Mucosa of descending colon (tissue), 3 donors: ENCODE results near the gene TGFBR3L. TPM values are rescaled to one million over a fixed set of nuclear protein-coding genes. Genes with fewer than 3 reads are reported as not detected.

Experiments
- ATAC-seq: fragments of 200-7000 bp; cut with Tn5 transposase; one replicate; pipeline ENCODE4 v1.9.1; 2020; ENCODE audit warnings: mild to moderate bottlenecking, moderate library complexity
- DNase-seq, 3 donors: peaks; one replicate each; pipeline ENCODE4 v3.0.0-alpha.2; 2020
- H3K36me3 ChIP-seq: fragments of 200-600 bp; one replicate; pipeline ENCODE4 v1.8.0; 2021; ENCODE audit warnings: low read depth, mild to moderate bottlenecking
- H3K4me1 ChIP-seq: fragments of 200-600 bp; one replicate; pipeline ENCODE4 v1.8.0; 2021; ENCODE audit warnings: low read depth, mild to moderate bottlenecking
- H3K4me3 ChIP-seq: fragments of 200-600 bp; one replicate; pipeline ENCODE4 v1.8.0; 2021; ENCODE audit warnings: mild to moderate bottlenecking
- H3K9me3 ChIP-seq: fragments of 200-600 bp; one replicate; pipeline ENCODE4 v1.8.0; 2021; ENCODE audit warnings: mild to moderate bottlenecking
- CTCF ChIP-seq: fragments of 200-600 bp; IDR thresholded peaks from one replicate; pipeline ENCODE4 v1.8.0; 2022; ENCODE audit warnings: antibody characterized with exemption, mild to moderate bottlenecking
- intact Hi-C, 2 donors: fragments of 100-400 bp; cut with DNase I in 1 of 2; cut with micrococcal nuclease in 1 of 2; formaldehyde crosslinking; loops; one replicate each; pipeline versions ENCODE4 v1.11.0 to v1.11.1; 2022; cut with DNase I, micrococcal nuclease
- total RNA-seq, 3 donors: library from RNA; stranded (reverse); fragmentation: NEBNext Ultra II Directional in 2 of 3; extraction: Animal tissue kit (Norgen Biotek cat#: 25700) in 2 of 3; gene quantifications; one replicate each; pipeline versions ENCODE4 v1.2.1 to v1.2.4, GENCODE V29; 2021 to 2023
- donor health status: DM: no; HTN: no; CAD: no; lungs with moderate emphysema.
- donor health status: DM: no; HTN: no; CAD: no.
- donor health status: DM: no; HTN: yes; CAD: no.

TGFBR3L gene
- total RNA-seq, 3 donors from 2014 or later = 0.79 TPM; not detected in 2

GRCh38 chr19:7921967-7922835 lies 7.6 kb downstream of the TGFBR3L start:
- no peak for TF ChIP-seq CTCF
- Histone ChIP-seq H3K4me1 (peaks cover 43% of the 10 kb centered on the region), H3K36me3 (no peaks in the 10 kb centered on the region), H3K4me3 (no peak overlapping the region), H3K9me3 (no peaks in the 10 kb centered on the region)
- intact Hi-C loops = no loop called here
- ATAC-seq (no peak), DNase-seq (peak in 2 of 3 donors; percentile 41 to 65)

GRCh38 chr19:7922836-7923195 lies 8.2 kb downstream of the TGFBR3L start:
- H3K36me3 ChIP-seq = no peaks in the 10 kb centered on the region
- peaks cover 37% of the 10 kb centered on the region for H3K4me1 ChIP-seq
- TF ChIP-seq CTCF = no peak
- DNase-seq = peak in 2 of 3 donors; percentile 29 to 54
- ATAC-seq = no peak
- no peaks in the 10 kb centered on the region for H3K9me3 ChIP-seq
- intact Hi-C loops = no loop called here
- H3K4me3 ChIP-seq = no peak overlapping the region

GRCh38 chr19:7923295-7924191 lies 8.9 kb downstream of the TGFBR3L start:
- H3K36me3 ChIP-seq = no peaks in the 10 kb centered on the region
- intact Hi-C loops = no loop called here
- H3K4me1 ChIP-seq = peaks cover 32% of the 10 kb centered on the region
- no peaks in the 10 kb centered on the region for H3K9me3 ChIP-seq
- ATAC-seq = no peak
- TF ChIP-seq CTCF = no peak
- H3K4me3 ChIP-seq = no peak overlapping the region
- DNase-seq = peak in 2 of 3 donors; percentile 44 to 58

GRCh38 chr19:7924241-7924640 lies 9.6 kb downstream of the TGFBR3L start:
- Histone ChIP-seq H3K4me1 (peaks cover 25% of the 10 kb centered on the region), H3K36me3 (no peaks in the 10 kb centered on the region), H3K9me3 (no peaks in the 10 kb centered on the region), H3K4me3 (no peak overlapping the region)
- ATAC-seq (no peak), DNase-seq (no peak)
- intact Hi-C loops = no loop called here
- TF ChIP-seq CTCF = no peak

GRCh38 chr19:7924651-7925170 lies 10.1 kb downstream of the TGFBR3L start:
- intact Hi-C loops = no loop called here
- H3K4me1 ChIP-seq = peaks cover 23% of the 10 kb centered on the region
- DNase-seq = peak in 2 of 3 donors; percentile 42 to 65
- H3K36me3 ChIP-seq = no peaks in the 10 kb centered on the region
- ATAC-seq = no peak
- no peak overlapping the region for H3K4me3 ChIP-seq
- H3K9me3 ChIP-seq = no peaks in the 10 kb centered on the region
- TF ChIP-seq CTCF = no peak
